Measurements from ENCODE around the gene VAMP7. TPM values are rescaled to one million over a fixed set of nuclear protein-coding genes. Genes with fewer than 3 reads are reported as not detected.

The VAMP7 gene, protein sequence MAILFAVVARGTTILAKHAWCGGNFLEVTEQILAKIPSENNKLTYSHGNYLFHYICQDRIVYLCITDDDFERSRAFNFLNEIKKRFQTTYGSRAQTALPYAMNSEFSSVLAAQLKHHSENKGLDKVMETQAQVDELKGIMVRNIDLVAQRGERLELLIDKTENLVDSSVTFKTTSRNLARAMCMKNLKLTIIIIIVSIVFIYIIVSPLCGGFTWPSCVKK
- 32.4 and 32.5 TPM in 2 replicates for total RNA-seq

DNA sequence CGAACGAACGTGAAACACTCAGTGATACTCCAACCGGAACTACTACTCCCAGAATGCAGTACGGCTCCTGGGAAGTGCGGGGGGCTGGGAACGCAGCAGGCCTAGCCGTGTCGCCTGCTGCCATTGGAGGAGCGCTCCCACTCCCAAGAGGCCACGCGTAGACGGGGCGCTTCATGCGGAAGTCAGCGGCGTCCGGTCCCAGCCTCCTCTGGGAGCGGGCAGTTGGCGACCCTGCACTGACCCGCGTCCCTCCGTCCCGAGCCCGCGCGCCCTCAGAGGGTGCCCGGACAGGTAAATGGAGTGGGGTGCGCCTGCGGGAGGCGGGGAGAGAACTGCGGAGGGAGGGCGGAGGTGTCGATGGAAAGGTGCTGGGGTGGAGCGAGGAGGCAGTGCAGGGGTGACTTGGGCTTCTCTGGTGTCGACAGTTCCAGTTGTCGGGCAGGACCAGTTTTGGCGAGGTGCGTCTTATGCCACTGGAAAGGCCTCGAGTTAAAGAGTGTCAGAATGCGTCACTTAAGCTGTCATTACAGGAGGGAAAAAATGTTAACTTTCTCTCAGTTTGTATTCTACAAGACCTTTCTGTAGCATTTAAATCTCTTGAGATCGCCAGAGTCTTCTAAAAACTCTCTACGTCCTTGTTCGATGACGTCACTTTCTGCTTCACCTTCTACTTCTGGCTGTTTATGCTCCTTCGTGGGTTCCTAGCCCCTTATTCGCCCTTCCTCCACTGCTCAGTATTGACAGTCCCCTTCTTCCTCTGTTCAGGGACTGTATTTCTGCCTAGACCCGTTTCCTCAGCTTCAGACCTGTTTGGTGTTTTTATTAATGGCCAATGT, at the start of gene VAMP7:
TSS of gene VAMP7 (plus strand) at position 188 of the 836 bp plus-strand sequence. CDS start 8,122 bp downstream, outside the sequence.

Other genes starting within 250 kb of the VAMP7 start
- not detected in 2 replicates for gene IL9R, start 116.4 kb downstream of the VAMP7 start, total RNA-seq

Measured in endothelial cell of coronary artery (primary cell).